GM10248 (cell line): Measurements from ENCODE around the gene ZBED2.

Experiments
- CTCF ChIA-PET: fragments of 300-600 bp; sonication (Branson Sonifier 250); formaldehyde crosslinking; extraction: SDS; loops from one replicate; lab custom pipeline; 2021; ENCODE audit warnings: antibody characterized with exemption; lab: Yijun Ruan, JAX
- POLR2A ChIA-PET: fragments of 350-650 bp; sonication (Branson Sonifier 250); formaldehyde crosslinking; extraction: SDS; loops from one replicate; lab custom pipeline; 2020; ENCODE audit warnings: antibody characterized with exemption; lab: Yijun Ruan, JAX
- DNase-seq: peaks from one replicate; pipeline ENCODE4 v3.0.0; 2012; ENCODE audit errors: extremely low spot score
- CTCF ChIP-seq: IDR thresholded peaks from 2 replicates; pipeline ENCODE4 v1.5.1; 2012; ENCODE audit warnings: mild to moderate bottlenecking, low read depth; ENCODE audit errors: extremely low read depth, missing control alignments, control extremely low read depth

ZBED2 gene

GRCh38 chr3:111605493-111605892 lies 10.3 kb upstream of the ZBED2 start:
- ChIA-PET CTCF (interaction anchor here (1.3 kb wide), 1 partner anchor 111 kb away, joined by 3 read pairs; no protein-coding TSS in a partner anchor), POLR2A (no interaction called here)
- no peak for TF ChIP-seq CTCF
- DNase-seq = no peak

- DNase-seq = no peak
- no peak for TF ChIP-seq CTCF
- POLR2A ChIA-PET = no interaction called here
- CTCF ChIA-PET = interaction anchor here (0.9 to 1.3 kb wide), 2 partner anchors 12 to 111 kb away, joined by 3 read pairs; no protein-coding TSS in a partner anchor
Measured at GRCh38 chr3:111605018-111605417, 9.9 kb upstream of the ZBED2 start.

GRCh38 chr3:111604119-111604518 lies 9.0 kb upstream of the ZBED2 start:
- TF ChIP-seq CTCF = no peak
- CTCF ChIA-PET = interaction anchor here (0.9 to 1.7 kb wide), 3 partner anchors 10 to 112 kb away, joined by 3 to 5 read pairs (median 3); no protein-coding TSS in a partner anchor
- no peak for DNase-seq
- POLR2A ChIA-PET = no interaction called here

- no peak for TF ChIP-seq CTCF
- CTCF ChIA-PET = interaction anchor here (1.7 kb wide), 1 partner anchor 9 kb away, joined by 5 read pairs; no protein-coding TSS in a partner anchor
- POLR2A ChIA-PET = no interaction called here
- no peak for DNase-seq
Measured at GRCh38 chr3:111603679-111604078, 8.5 kb upstream of the ZBED2 start.

- ChIA-PET CTCF (interaction anchor here (1.7 kb wide), 2 partner anchors 15 to 16 kb away, joined by 4 to 8 read pairs; no protein-coding TSS in a partner anchor), POLR2A (no interaction called here)
- TF ChIP-seq CTCF = no peak
Measured at GRCh38 chr3:111601810-111602209, 6.7 kb upstream of the ZBED2 start.

GRCh38 chr3:111598552-111598951 lies 3.4 kb upstream of the ZBED2 start:
- DNase-seq = no peak
- ChIA-PET POLR2A (no interaction called here), CTCF (no interaction called here)
- no peak for TF ChIP-seq CTCF

More at GRCh38 chr3:111601810-111602209, 6.7 kb upstream of the ZBED2 start:
- DNase-seq = no peak
